ENCODE data around the gene PEA15.

Gene PEA15

DNA sequence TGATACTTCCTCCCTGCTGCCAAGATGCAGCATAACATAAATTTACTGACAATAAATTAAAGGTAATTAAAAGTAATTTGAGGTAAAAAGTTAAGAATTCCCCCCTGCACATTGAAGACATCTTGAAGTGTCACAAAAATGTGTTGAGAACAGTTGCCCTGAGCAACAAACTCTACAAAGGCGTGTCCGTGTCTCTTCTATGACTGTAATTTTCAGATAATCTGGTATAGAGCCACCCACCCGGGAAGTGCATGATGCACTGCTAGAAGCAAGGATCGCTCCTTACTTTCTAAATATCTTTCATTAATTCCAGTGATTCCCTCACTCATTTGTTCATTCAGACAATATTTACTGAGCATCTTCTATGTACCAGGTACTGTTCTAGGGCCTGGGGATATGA, 25.8 kb upstream of the PEA15 start:
- no peak for DNase-seq (ENCODE audit: low spot score)

DNA sequence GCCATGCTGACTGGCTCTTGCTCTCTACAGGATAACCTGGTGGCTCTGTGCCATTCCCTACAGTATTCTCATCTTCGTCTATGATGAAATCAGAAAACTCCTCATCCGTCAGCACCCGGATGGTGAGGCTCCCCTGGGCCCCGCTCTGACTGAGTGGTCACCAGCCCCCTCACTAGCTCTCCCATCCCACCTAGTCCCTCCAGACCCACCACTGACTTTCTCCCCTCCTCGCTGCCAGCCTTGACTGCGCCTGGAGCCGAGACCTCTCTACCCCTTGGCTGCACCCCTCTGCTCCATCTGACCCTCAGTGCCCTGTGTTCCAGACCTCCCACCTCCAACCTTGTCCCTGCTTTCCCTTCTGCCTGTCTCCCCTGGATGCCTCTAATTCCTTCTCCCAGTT, 18.9 kb upstream of the PEA15 start:
- no peak for DNase-seq (ENCODE audit: low spot score)

DNA sequence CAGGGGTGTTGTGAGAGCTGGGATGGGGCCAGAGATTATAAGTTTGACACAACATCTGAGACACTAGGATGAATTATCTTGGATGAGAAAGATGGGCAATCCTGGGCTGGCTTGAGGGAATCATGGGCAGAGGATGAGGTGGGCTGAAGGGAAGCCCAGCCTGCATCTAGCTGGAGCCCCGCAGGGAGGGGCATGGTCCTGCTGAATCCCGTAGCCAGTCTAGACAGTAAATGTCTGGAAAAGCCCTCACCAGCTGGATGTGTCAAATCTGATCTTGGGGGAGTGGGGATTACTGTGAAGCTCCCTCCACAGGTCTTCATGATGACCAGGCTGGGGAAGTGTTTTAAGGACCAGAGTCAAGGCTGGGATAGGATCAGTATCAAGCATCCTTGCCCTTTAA, 18.5 kb upstream of the PEA15 start:
- DNase-seq (ENCODE audit: low spot score): no peak

DNA sequence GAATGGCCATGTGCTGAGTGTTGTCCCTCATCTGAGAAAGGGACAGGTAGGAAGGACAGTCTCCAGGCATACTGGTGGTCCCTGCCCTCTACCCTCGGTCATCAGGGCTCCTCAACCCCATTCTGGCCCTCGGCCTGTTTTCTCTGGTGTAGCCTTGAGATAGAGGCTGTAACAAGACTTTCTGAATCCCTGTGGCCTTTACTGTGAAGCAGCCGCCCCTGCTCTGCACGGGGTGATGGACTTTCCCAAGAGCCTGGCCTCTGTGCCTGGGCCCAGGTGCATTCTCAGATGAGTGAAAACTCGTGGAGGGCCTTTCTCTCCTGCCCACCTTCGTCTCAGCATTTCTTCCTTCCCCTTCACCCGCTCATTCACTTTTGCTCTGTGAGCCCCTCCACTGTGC, 17.8 kb upstream of the PEA15 start:
- DNase-seq (ENCODE audit: low spot score): no peak

DNA sequence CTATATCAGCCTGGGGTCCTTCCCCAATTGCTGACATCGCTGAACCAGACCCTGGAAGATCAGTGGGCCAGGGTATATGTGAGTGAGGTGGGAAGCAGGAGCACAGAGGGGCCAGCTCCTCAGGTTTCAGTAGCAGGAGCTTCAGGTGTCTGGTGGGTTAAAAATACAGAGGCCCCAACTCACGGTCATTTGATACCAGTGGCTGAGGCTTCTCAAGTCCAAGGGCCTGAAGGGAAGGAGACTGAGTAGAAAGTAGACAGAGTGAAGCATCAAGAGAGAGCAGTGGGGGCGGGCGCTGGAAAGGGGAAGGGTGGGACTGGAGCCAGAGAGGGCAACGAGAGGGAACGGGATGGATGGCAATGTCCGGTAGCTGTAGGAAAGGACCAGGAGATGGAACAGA, 16.8 kb upstream of the PEA15 start:
- DNase-seq (ENCODE audit: low spot score): no peak

DNA sequence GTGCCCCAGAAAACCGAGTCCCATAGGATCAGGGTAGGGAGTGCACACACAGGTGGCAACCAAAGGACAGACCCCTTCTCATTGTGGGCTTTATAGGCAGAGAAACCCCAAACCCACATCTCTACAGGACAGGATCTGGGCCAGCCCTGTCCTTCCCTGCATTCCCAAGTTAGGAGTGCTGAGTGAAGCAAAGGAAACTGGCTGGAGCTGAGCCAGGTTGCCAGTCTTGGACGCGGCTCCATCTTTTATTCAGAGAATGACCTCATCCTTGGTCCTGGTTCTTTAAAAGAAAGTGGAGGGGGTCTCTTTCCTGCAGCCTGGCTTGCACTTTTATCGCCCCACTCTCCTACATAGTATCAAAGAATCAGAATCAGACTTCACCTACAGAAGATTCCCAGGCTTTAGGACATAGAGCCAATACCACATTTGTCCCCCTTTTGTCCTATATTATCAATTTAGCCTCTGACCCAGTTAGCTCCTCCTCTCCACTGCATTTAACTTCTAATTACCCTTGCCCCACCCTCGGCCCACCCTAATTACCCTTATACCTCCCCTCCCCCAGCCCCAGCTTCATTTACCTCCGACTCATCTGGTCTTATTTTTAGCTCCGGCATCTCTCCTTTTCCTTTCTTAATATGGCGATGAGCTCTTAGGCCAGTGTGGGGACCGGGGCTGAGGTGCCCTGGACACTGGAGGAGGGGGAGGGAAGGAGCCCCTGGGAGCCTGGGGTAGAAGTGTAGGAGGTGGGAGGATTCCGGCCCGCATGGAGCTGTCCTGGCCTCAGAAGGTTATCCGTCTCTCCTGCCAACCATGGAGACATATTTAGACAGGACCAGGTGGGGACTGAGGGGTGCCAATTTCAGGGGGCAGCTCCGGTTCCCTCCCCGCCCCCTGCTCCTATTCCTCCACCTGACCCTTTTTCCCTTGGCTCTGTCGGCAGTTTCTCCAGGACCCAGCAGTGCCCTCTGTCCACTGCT, 15.2 kb upstream of the PEA15 start, which contains the start of gene CASQ1:
Gene CASQ1, plus strand, starts transcription at position 927 of the 977 bp plus-strand sequence. CDS start 177 bp downstream, outside the sequence.
- no peak for DNase-seq (ENCODE audit: low spot score)

DNA sequence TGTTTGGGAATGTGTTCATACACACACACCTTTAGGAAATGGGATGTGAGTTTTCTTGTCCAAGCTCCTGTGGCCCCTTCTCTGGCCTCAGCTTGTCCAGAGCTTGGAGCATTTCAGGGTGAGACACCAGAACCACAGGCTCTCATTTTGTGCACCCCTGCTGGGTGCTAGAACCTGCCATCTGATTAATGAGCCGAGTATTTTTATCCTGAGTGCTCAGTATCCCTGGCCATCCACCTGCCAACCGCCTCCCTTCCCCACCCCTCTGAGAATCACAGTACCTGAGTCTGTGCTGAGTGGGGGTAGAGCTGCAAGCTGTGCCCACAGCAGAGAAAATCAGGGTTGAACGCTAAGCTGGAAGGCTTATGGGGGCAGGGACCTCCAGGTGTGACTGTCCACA, 13.4 kb upstream of the PEA15 start:
- DNase-seq (ENCODE audit: low spot score): no peak

DNA sequence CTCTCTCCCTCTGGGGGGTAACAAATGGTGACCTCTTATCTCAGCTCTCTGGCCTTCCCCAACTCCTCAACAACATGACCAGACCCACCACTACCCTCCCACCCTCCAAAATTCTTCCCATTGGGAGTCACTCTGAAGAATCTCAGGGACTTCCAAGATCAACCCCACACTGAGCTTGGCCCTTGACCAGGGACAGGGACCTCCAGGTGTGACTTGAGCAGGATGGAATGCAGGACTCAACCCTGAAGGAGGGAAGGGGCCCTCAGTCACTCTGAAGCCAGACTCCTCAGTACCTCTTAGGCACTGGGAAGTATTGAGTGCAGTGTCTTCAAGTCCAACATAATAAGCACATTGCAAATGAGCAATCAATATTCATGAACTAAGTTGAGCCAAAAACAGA, 12.9 kb upstream of the PEA15 start:
- DNase-seq (ENCODE audit: low spot score): no peak

DNA sequence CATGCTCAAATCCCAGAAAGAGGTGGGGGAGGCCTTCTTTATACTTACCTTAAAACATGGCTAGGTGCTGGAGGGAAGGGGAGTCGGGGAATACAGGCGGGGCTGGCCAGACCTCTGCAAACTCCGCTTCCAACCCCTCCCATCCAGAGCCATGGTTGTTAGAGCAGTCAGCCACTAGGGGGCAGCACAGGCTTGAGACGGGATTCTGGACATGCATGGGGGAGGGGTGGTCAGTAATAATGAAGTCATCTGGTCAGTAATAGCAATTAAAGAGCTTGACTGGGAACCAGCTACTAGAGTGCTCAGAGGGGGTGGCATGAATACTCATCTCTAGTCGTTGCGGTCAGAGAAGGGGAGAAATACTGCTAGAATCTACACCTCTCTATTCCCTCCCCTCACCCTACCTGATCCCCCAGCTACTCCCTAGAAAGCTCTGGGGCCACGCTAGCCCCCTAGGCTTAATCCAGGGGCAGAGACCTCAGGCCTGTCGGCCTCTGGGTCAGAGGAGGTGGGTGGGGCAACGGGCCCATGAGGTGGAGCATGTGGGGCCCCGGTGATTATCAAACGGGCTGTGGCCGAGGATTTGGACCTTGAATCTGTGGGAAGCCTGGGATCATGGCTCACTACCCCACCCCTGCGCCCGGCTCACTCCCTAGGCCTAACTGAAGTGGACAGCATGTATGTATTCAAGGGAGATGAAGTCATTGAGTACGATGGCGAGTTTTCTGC, 11.9 kb upstream of the PEA15 start:
- peak; percentile 61 for DNase-seq (ENCODE audit: low spot score)

DNA sequence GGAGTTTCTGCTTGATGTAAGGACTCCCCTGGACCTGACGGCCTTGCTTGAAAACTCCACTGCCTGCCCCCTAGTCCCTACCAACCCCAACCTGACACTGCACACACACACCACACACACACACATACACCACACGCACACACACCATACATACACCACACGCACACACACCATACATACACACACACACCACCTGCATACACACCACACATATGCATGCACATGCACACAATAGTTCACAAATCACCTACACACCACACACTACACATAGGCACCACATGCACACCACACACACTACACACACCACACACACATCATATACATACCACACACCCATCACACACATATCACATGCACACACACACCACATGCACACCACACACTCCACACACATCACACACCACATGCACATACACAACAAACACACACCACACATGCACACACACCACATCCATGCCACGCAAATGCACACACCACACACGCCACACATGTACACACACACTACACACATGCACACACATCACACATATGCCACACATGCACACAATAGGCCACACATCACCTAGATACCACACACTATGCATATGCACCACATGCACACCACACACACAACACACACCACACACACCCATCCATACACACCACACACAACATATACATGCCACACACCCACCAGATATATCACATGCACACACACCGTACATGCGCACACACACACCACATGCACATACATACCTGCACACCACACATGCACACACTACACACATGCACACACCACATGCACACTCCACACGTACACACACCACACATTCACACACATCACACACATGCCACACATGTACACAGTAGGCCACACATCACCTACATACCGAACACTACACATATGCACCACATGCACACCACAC, 11.1 kb upstream of the PEA15 start:
- no peak for DNase-seq (ENCODE audit: low spot score)

DNA sequence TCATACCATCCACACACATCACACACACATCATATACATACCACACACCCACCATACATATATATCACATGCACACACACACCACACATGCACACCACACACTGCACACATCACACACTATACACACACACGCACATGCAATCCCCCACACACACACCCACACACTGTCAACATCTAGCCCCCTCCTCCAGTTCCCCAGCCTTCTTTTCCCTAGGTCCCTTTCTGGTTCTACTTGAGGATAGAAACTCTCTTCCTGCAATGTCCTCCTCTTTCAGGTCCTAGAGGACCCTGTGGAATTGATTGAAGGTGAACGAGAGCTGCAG, 10.5 kb upstream of the PEA15 start:
- DNase-seq (ENCODE audit: low spot score): no peak

DNA sequence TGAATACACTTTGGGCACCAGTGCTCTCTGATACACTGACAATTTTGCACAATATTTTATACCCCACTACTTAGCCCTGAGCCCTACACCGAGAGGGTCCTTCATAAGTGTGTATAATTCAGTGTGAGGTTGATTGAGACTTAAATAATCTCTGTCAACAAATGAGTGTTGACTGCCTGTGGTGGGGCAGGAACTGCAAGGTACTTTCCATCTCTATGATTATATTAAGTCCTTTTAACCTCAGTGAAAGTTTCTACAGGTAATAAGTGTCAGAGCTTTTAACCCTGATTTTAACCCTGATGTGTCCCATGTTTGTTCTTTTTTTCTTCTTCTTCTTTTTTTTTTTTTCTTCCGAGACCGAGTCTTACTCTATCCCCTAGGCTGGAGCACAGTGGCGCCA, 9.0 kb upstream of the PEA15 start:
- DNase-seq (ENCODE audit: low spot score): no peak

DNA sequence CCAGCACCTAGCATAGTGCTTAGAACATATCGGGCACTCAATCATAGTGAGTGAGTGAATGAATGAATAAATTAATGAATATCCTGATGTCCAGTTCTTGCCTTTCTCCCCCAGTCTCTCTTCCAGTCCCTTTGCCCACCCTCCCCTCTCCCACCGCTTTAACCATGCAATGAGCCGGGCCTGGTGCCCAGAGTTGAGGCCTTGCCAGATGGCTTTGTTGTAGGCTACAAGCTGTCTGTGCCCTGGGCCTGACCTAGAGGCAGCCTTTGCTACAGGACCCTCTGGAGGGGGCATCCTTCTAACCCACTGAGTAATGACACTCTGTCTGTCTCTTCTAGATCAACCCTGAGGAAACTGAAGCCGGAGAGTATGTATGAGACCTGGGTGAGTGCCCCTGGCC, 8.0 kb upstream of the PEA15 start:
- no peak for DNase-seq (ENCODE audit: low spot score)

DNA sequence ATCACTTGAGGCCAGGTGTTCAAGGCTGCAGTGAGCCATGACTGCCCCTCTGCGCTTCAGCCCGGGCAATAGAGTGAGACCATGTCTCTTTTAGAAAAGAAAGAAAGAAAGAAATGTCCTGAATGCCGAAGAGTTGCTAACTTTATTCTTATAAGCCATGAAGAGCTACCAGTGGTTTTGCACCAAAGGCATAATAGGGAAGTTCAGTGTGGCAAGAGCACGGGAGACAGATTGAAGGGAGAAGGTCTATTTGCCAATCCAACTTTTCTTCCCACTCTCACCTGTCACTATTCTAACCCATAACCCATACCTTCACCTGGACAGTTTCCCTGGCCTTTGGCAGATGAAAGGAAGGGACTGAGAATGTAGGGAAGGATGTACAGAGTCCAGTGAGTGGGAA, 4.4 kb upstream of the PEA15 start:
- no peak for DNase-seq (ENCODE audit: low spot score)

DNA sequence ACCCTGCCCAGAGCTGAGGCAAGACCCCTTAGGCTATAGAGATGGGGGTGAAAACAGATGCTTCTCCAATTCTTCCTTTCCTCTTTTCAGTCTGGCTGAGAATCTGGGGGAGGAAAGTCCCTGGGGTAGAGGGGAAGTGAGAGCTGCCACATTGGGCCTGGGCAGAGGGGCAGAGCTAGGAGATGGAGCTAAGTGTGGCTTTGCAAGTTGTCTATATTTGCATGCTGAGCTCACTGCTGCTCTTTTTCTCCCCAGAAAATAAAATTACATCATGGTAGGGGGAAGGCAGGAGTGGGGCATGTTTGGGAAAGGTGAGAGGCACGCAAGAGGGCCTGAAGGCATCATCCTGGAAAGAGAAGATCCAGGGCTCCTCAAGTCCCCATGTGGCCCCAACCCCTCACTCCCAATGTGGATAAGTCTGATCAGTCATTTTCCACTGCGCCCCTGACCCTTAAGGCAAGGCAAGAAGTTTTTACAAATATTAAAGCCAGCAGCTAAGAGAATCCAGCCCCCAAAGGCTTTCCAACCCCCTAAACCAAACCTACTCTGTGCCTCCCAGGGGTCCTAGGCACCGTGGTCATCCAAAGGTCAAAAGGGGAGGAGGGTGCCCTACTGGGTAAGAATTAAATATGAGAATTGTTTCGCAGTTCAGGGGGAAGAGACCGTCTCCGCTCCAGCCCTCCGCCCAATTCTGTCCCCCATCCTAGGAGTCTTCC, 500 bp upstream of the PEA15 start:
- DNase-seq (ENCODE audit: low spot score): no peak

DNA sequence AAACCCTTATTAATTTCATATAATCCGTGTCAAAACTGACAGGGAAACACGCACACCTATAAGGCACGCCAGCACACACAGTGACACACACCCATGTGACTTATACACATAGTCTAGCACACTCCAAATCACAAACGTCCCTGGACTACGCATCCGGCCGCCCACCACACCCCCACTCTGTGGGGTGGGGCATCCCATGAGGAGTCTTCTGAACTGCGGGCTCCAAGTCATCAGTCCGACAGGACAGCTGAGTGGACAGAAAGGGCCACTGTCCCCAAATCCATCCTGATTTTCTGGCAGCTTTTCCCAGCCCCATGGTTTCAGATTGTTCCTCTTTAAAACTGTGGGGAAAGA, 829 bp downstream of the PEA15 start:
- DNase-seq (ENCODE audit: low spot score): no peak

DNA sequence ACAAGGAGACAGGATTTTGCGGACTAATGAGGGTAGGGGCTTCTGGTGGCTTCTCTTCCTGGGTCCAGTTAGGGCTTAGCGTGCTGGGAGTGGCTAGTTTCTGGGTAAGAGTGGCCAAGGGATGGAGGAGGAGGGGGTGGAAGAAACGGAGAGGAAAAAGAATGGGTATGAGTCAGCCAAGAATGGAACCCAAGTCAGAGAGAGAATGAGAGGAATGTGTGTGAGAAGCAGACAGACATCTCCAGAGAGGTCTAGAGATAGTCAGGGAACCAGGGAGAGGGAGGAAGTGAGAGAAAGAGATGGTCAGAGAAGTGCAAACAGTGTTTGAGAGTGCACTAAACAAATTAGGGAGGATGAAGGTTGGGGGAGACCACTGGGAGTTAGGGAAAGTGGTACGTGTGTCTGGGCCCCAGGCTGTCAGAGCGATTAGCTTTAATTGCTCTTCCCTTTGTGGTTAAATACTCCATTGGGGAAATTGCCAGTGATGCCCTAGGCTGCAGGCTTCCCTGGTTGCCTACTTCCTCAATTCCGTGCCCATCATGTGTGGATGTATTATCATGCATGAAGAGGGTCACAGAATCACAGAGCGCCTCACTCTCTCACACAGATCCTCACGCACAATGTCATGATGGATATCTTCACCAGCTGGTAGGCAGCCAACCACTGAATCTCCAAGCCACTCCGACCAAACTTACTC, 1.4 kb downstream of the PEA15 start:
- DNase-seq (ENCODE audit: low spot score): no peak

DNA sequence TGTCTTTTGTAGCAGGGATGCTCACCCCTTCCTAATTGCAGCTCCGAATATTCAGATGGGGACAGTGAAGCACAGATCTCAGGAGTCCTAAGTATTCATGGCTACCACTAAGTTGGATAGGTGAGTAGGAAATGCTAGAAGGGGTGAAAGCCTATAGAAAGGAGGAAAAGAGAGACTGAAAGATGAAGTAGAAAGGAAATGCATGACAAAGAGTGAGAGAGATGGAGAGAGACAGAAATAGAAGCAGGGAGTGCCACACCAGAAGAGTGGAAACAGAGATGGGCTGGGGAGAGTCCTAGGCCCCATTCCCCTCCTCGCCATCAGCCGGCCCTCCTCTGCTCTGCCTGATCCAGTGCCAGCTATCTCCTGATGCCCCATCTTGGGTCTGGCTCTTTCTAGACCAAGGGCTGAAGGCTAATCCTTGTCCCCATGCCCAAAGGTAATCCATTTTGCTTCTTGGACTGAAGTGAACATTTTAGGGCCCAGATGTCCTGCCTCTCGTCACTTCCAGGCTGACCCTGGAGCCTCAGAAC, 2.0 kb downstream of the PEA15 start:
- DNase-seq (ENCODE audit: low spot score): no peak

DNA sequence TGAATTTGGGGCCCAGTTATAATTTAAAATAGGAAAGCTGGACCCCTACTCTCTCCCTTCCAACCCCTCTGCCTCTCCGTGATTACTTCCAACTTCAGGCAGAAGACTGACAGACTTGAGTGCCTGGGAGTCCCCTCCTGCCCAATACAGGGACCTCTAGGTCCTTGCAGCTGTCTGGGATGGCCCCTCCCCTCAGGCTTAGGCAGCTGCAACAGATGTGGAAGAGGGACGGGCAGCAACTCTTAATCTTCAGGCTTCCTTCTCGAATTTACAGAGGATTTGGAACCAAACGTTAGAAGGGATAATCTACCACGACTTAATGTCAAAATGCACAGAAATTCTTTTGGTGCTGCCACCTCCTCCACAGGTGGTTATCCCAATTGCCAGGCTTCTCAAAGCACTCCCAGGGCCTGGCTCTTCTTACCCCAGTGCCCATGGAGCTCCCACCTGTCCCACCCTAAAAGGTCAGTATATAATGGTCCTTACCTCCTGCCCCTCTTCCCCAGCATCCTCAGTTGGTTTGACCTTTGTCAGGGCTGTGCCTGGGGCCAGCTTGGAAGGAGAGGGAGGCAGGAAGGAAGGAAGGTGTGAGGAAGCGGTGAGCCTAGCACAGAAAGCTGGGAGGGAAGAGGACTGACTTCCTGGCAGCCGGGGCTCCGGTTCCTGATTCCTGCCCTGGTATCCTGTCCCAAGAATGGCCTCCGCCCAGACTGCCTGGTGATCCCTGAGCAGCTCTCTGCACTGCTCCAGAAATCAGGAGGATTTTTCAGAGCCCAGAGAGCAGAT, 2.8 kb downstream of the PEA15 start:
- no peak for DNase-seq (ENCODE audit: low spot score)

Measured in HuH-7 (cell line).